IMR-90 (cell line): ENCODE data around the gene FLT4. TPM values are rescaled to one million over a fixed set of nuclear protein-coding genes. Genes with fewer than 3 reads are reported as not detected.

ENCODE experiments used
- ATAC-seq: fragments of 200-7000 bp; cut with Tn5 transposase; 2 replicates; pipeline ENCODE4 v1.9.1; 2020; ENCODE audit warnings: low read depth, mild to moderate bottlenecking, moderate library complexity
- BruUV-seq: library from RNA; stranded (reverse); fragments of 400-500 nt; replicated peaks from 2 replicates; lab custom pipeline; 2021; lab: Mats Ljungman, UMichigan
- CTCF ChIA-PET: fragments of 300-600 bp; formaldehyde crosslinking; extraction: SDS; loops from one replicate; lab custom pipeline; 2021; ENCODE audit warnings: antibody characterized with exemption; lab: Yijun Ruan, JAX
- POLR2A ChIA-PET: fragments of 300-600 bp; sonication (Branson Sonifier 250); formaldehyde crosslinking; loops from one replicate; lab custom pipeline; 2022; ENCODE audit warnings: antibody characterized with exemption; ENCODE audit not compliant: unreplicated experiment; lab: Charles Lee
- DNase-seq: peaks from one replicate; pipeline ENCODE4 v3.0.0; 2013
- H2AFZ ChIP-seq: replicated peaks from 2 replicates; pipeline ENCODE3; 2013; ENCODE audit warnings: low read length, mild to moderate bottlenecking; ENCODE audit not compliant: poor library complexity
- H2AK5ac ChIP-seq: 2 replicates; pipeline ENCODE4 v1.6.1; 2013; ENCODE audit warnings: low read depth, low read length, inconsistent platforms
- H2AK9ac ChIP-seq: replicated peaks from 2 replicates; pipeline ENCODE3; 2013; ENCODE audit warnings: mild to moderate bottlenecking, low read depth, low read length, moderate library complexity; ENCODE audit not compliant: poor library complexity
- H2BK120ac ChIP-seq: 2 replicates; pipeline ENCODE4 v1.6.1; 2013; ENCODE audit warnings: low read depth, low read length, inconsistent platforms
- H2BK15ac ChIP-seq: 3 replicates; pipeline ENCODE4 v1.6.1; 2013; ENCODE audit warnings: low read depth, low read length, inconsistent platforms
- H2BK20ac ChIP-seq: 2 replicates; pipeline ENCODE4 v1.6.1; 2013; ENCODE audit warnings: low read depth, mild to moderate bottlenecking, inconsistent platforms, low read length, moderate library complexity
- H2BK5ac ChIP-seq: 2 replicates; pipeline ENCODE4 v1.6.1; 2013; ENCODE audit warnings: mild to moderate bottlenecking, low read depth, low read length, inconsistent platforms; ENCODE audit not compliant: poor library complexity, severe bottlenecking
- H3K14ac ChIP-seq: replicated peaks from 2 replicates; pipeline ENCODE4 v1.6.1; 2013; ENCODE audit warnings: low read depth, low read length, inconsistent platforms
- H3K18ac ChIP-seq: 2 replicates; pipeline ENCODE4 v1.6.1; 2013; ENCODE audit warnings: low read depth, low read length, control low read depth
- H3K23ac ChIP-seq: 2 replicates; pipeline ENCODE4 v1.6.1; 2013; ENCODE audit warnings: low read depth, low read length, inconsistent platforms
- H3K27ac ChIP-seq: 2 replicates; pipeline ENCODE4 v1.5.1; 2013; ENCODE audit warnings: mild to moderate bottlenecking, control low read depth, low read length; ENCODE audit not compliant: insufficient read depth
- H3K27me3 ChIP-seq: 2 replicates; pipeline ENCODE4 v1.6.1; 2013; ENCODE audit warnings: low read length; ENCODE audit not compliant: control insufficient read depth, insufficient read depth
- H3K36me3 ChIP-seq: 2 replicates; pipeline ENCODE4 v1.6.1; 2013; ENCODE audit warnings: low read length, mixed read lengths; ENCODE audit not compliant: control insufficient read depth, insufficient read depth
- H3K4ac ChIP-seq: 2 replicates; pipeline ENCODE4 v1.6.1; 2013; ENCODE audit warnings: low read depth, low read length, inconsistent platforms
- H3K4me1 ChIP-seq: 2 replicates; pipeline ENCODE4 v1.6.1; 2013; ENCODE audit warnings: low read length, mixed read lengths; ENCODE audit not compliant: control insufficient read depth, insufficient read depth
- H3K4me2 ChIP-seq: 2 replicates; pipeline ENCODE4 v1.6.1; 2013; ENCODE audit warnings: low read depth, mild to moderate bottlenecking, control low read depth, low read length, moderate library complexity
- H3K4me3 ChIP-seq: 2 replicates; pipeline ENCODE4 v1.5.1; 2013; ENCODE audit warnings: low read depth, mild to moderate bottlenecking, control low read depth, low read length, moderate library complexity; ENCODE audit not compliant: insufficient read depth
- H3K56ac ChIP-seq: 2 replicates; pipeline ENCODE4 v1.6.1; 2013; ENCODE audit warnings: low read length, inconsistent platforms; ENCODE audit not compliant: insufficient read depth; ENCODE audit errors: extremely low read depth
- H3K79me1 ChIP-seq, 2 experiments: 2 replicates each; pipeline ENCODE4 v1.6.1; 2013; ENCODE audit warnings: low read length in 2 of 2, inconsistent platforms in 1 of 2, low read depth in 1 of 2
- H3K9ac ChIP-seq: 2 replicates; pipeline ENCODE4 v1.6.1; 2013; ENCODE audit warnings: low read depth, low read length, control low read depth
- H3K9me1 ChIP-seq: 2 replicates; pipeline ENCODE4 v1.6.1; 2013; ENCODE audit warnings: low read length, inconsistent platforms; ENCODE audit not compliant: insufficient read depth
- H3K9me3 ChIP-seq: 2 replicates; pipeline ENCODE4 v1.6.1; 2013; ENCODE audit warnings: low read length; ENCODE audit not compliant: control insufficient read depth, insufficient read depth
- H4K20me1 ChIP-seq: 2 replicates; pipeline ENCODE4 v1.6.1; 2013; ENCODE audit warnings: low read length, inconsistent platforms; ENCODE audit not compliant: insufficient read depth
- H4K5ac ChIP-seq: 2 replicates; pipeline ENCODE4 v1.6.1; 2013; ENCODE audit warnings: mild to moderate bottlenecking, low read depth, low read length, control low read depth
- H4K8ac ChIP-seq, 2 experiments: 2 replicates each; pipeline ENCODE4 v1.6.1; 2013; ENCODE audit warnings: low read depth in 2 of 2, low read length in 2 of 2, control low read depth in 1 of 2, inconsistent platforms in 1 of 2
- H4K91ac ChIP-seq: 2 replicates; pipeline ENCODE4 v1.6.1; 2013; ENCODE audit warnings: low read depth, low read length, inconsistent platforms; ENCODE audit not compliant: insufficient read depth
- CEBPB ChIP-seq: IDR thresholded peaks from 2 replicates; pipeline ENCODE4 v1.6.1; 2012; ENCODE audit warnings: low read depth, low read length, improper control_type of control experiment
- CHD1 ChIP-seq: IDR thresholded peaks from 2 replicates; pipeline ENCODE4 v1.6.1; 2012; ENCODE audit warnings: low read depth, low read length, improper control_type of control experiment
- CTCF ChIP-seq: conservative IDR thresholded peaks from 2 replicates; pipeline ENCODE4 v1.5.1; 2012; ENCODE audit warnings: mild to moderate bottlenecking, low read depth, low read length, improper control_type of control experiment
- FOS ChIP-seq: fragments of 150-350 bp; IDR thresholded peaks from 2 replicates; pipeline ENCODE4 v1.6.1; 2016; ENCODE audit warnings: low read depth, low read length
- MAFK ChIP-seq: IDR thresholded peaks from 2 replicates; pipeline ENCODE4 v1.6.1; 2012; ENCODE audit warnings: low read depth, low read length, improper control_type of control experiment
- MAZ ChIP-seq: IDR thresholded peaks from 2 replicates; pipeline ENCODE4 v1.6.1; 2012; ENCODE audit warnings: low read depth, mild to moderate bottlenecking, low read length, improper control_type of control experiment, moderate library complexity, borderline replicate concordance
- MXI1 ChIP-seq: IDR thresholded peaks from 2 replicates; pipeline ENCODE4 v1.6.1; 2012; ENCODE audit warnings: low read depth, mild to moderate bottlenecking, low read length, moderate library complexity, borderline replicate concordance
- NFE2L2 ChIP-seq: fragments of 150-350 bp; IDR thresholded peaks from 2 replicates; pipeline ENCODE4 v1.6.1; 2016; ENCODE audit warnings: low read depth, mild to moderate bottlenecking, low read length
- POLR2A ChIP-seq: IDR thresholded peaks from 2 replicates; pipeline ENCODE4 v1.6.1; 2012; ENCODE audit warnings: mild to moderate bottlenecking, low read depth, low read length
- RAD21 ChIP-seq: IDR thresholded peaks from 2 replicates; pipeline ENCODE4 v1.6.1; 2012; ENCODE audit warnings: low read length, improper control_type of control experiment
- RCOR1 ChIP-seq: IDR thresholded peaks from 2 replicates; pipeline ENCODE4 v1.6.1; 2012; ENCODE audit warnings: mild to moderate bottlenecking, low read length, improper control_type of control experiment; ENCODE audit not compliant: insufficient replicate concordance
- RFX5 ChIP-seq: IDR thresholded peaks from 2 replicates; pipeline ENCODE4 v1.8.0; 2012; ENCODE audit warnings: low read depth, mild to moderate bottlenecking, low read length, moderate library complexity
- SMC3 ChIP-seq: fragments of 150-350 bp; IDR thresholded peaks from 2 replicates; pipeline ENCODE4 v1.6.1; 2016; ENCODE audit warnings: low read depth, mild to moderate bottlenecking, antibody characterized with exemption, low read length, moderate library complexity
- WGBS, 2 experiments: methylation state at CpG; one replicate each; pipeline versions ENCODE4 v1.1.5 to v1.1.7; 2013; ENCODE audit warnings: missing lambda C conversion rate in 2 of 2; ENCODE audit not compliant: insufficient read length in 1 of 2; ENCODE audit errors: extremely low coverage in 2 of 2; 5-methylcytosine and 5-hydroxymethylcytosine counted together
- dilution Hi-C: fragments of 300-500 bp; cut with HindIII; formaldehyde crosslinking; loops from one replicate; pipeline ENCODE4 v1.14.3; 2018; ENCODE audit warnings: low sequenced_read_pairs; ENCODE audit not compliant: unreplicated experiment
- in situ Hi-C: fragments of 300-500 bp; cut with MboI; formaldehyde crosslinking; loops from 3 replicates; pipeline ENCODE4 v1.14.3; 2019; ENCODE audit warnings: low sequenced_read_pairs, inconsistent platforms, mixed read lengths
- intact Hi-C: fragments of 100-400 bp; cut with micrococcal nuclease; formaldehyde crosslinking; loops from 2 replicates; pipeline ENCODE4 v1.10.0; 2022
- polyA plus RNA-seq, 3 experiments: library from polyadenylated mRNA; depleted of rRNA; stranded (reverse); fragments of >200 nt; gene quantifications; 2 replicates each; pipeline ENCODE4 v1.2.3, GENCODE V29; 2012; ENCODE audit warnings: low replicate concordance in 1 of 3
- total RNA-seq: library from RNA; depleted of rRNA; stranded (reverse); fragments of >200 nt; gene quantifications from 2 replicates; pipeline ENCODE4 v1.2.3, GENCODE V29; 2012

The FLT4 gene
- total and polyA plus RNA-seq, 2 of the 4 experiments (the other 2 are of a cell fraction), result under 0.01 to 0.07 TPM

GRCh38 chr5:180590543-180591310 lies 58.7 kb downstream of the FLT4 start (continued):
- TF ChIP-seq NFE2L2, result no peak

GRCh38 chr5:180589771-180590542 lies 59.4 kb downstream of the FLT4 start:
- in situ Hi-C loops, result no loop called here
- TF ChIP-seq NFE2L2 (no peak), CEBPB (no peak), RFX5 (no peak), CTCF (no peak), RCOR1 (no peak), FOS (no peak), MAFK (no peak), CHD1 (no peak), POLR2A (no peak), SMC3 (no peak), MAZ (no peak), MXI1 (no peak), RAD21 (no peak)

More at GRCh38 chr5:180589771-180590542, 59.4 kb downstream of the FLT4 start:
- no peaks in the 10 kb centered on the region; the same call in 1 of the 2 replicates for H3K4me1 ChIP-seq
- WGBS, 2 experiments, result 7% methylated on average over 12 of the region's 44 CpGs; no CpG with 5 or more reads in 1 of the 2 experiments
- no peaks in the 10 kb centered on the region for H3K9me1 ChIP-seq
- BruUV-seq, result no TSS peak
- H4K91ac ChIP-seq, result no peak overlapping the region
- H3K56ac ChIP-seq, result no peak overlapping the region
- H2BK20ac ChIP-seq, result no peak overlapping the region
- dilution Hi-C loops (no loop called here), intact Hi-C loops (no loop called here)
- DNase-seq (no peak), ATAC-seq (no peak)
- H3K23ac ChIP-seq, result no peak overlapping the region
- no peaks in the 10 kb centered on the region for H4K20me1 ChIP-seq
- POLR2A ChIA-PET, result no interaction called here
- no peaks in the 10 kb centered on the region for H3K9me3 ChIP-seq
- no peaks in the 10 kb centered on the region for H3K79me1 ChIP-seq
- no peak overlapping the region for H3K4ac ChIP-seq
- peak overlapping the region; percentile 0 for H2AFZ ChIP-seq
- no peak overlapping the region for H3K14ac ChIP-seq
- no peak overlapping the region for H4K5ac ChIP-seq
- no peak overlapping the region for H2BK120ac ChIP-seq
- no peak overlapping the region for H3K18ac ChIP-seq
- no peak overlapping the region; the same call in 1 of the 2 replicates for H3K4me2 ChIP-seq
- H3K4me3 ChIP-seq, result no peak overlapping the region
- no peak overlapping the region for H2BK15ac ChIP-seq
- CTCF ChIA-PET, result no interaction called here
- H3K9ac ChIP-seq, result no peak overlapping the region
- no peak overlapping the region for H4K8ac ChIP-seq
- H3K27ac ChIP-seq, result no peak overlapping the region
- no peak overlapping the region for H2AK5ac ChIP-seq
- H3K36me3 ChIP-seq, result no peaks in the 10 kb centered on the region
- no peak overlapping the region for H2AK9ac ChIP-seq
- H2BK5ac ChIP-seq, result no peak overlapping the region
- H3K27me3 ChIP-seq, result peaks cover 40% of the 10 kb centered on the region
